DMS 273 treated with DMSO at 0.1 percent for 48 hours (cell line): ENCODE data around the gene CSRP1.
"Not testable (repeated sequence)": the region's sequence is repeated elsewhere in the genome, so short reads cannot be mapped to it uniquely, and the experiment has no call there.

Experiments
- DNase-seq: peaks from one replicate; lab custom pipeline; 2025; lab: John Stamatoyannopoulos, UW

Gene CSRP1

DNA sequence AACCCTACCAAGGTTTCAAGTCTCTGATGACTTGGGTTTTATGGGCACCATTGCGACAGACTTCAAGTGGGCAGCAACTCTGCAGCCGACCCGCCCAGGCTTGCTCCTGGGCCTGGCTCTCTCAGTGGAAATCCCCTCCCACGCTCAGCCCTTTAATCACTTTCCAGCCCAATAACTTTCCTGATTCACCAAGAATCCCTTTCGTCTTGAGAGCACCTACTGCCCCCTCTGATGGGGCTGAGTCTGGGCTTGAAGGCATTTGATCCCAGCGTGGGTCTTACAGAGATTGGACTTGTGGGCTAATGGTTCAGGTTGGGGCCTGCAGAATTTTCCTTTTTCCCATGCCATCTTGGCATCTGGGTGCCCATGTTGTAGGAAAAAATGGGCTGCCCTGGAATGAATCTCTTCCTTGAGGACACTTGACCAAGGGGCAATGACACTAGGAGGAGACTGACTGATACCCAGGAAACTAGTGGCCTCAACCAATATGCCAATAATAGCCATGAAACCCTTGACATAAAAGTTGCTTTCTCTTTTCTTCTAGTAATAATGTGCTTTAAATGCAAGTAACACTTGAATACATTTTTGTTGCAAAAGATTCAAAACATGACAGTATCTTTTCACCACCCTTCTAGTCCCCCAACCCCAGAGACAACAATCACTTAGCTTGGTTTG, 30.1 kb downstream of the CSRP1 start:
- DNase-seq: no peak

DNA sequence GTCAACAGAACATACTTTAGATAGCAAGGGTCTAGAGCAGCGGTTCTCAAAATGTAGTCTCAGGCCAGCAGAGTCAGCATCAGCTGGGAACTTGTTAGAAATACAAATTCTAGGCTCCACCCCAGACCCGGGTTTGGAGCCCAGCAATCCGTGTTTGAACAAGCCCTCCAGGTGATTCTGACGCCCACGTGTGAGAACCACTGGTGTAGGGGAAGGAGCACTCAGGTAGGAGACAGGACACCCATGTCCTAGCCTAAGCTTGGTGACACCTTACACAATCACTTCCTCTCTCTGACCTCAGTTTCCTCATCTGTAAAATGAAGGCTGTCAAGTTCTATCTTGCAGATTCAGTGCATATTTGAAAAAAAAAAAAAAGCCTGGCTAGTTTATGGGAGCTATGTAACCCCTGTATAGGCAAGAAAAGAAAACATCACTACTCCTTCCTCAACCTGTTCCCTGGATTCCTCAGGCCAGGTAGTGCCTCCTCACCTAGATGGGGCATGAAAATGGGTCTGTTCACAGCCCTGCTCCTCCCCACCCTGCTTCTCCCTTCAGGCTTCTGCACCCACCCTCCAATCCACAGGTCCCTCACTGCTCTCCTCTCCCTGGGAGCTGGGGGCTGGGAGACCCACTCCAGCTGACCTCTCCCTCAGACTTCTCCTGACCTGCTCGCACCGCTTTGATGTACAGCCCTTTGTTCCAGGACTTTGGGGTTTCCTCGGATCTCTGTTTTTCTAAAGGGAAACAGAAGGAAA, 30.8 kb downstream of the CSRP1 start:
- no peak for DNase-seq

DNA sequence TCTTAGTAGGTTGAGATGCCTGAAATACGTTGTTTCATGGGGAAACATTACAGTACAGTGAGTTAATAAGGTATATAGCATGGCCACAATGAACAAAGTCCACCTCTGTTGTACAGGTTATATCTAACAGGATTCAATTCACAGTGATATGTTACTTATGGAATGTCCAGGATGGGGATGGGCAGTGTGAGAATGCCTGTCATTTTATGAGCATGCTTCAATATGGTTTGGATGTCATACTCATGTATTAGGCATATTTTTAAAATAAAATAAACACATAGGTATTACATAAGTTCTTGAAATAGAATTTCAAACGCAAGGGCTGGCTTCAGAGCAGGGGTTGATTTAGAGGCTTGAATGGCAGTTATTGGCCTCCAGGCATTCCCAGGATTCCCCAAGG, 31.8 kb downstream of the CSRP1 start:
- no peak for DNase-seq

DNA sequence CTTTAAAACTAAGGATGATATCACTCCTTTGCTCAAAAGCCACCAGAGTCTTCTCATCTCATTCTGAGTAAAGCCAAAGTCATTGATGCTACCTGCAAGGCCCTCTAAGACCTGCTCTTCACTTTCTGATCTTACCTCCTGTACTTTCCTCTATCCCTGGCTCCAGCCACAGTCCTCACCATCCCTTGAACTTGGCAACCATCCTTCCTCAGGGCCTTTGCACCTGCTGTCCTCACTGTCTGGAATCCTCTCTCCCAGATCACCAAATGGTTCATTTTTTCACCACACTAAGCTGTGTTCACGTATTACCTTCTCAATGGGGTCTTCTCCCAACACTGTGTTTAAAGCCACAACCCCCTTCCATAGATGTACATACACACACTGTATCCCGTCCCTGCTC, 33.6 kb downstream of the CSRP1 start:
- no peak for DNase-seq

DNA sequence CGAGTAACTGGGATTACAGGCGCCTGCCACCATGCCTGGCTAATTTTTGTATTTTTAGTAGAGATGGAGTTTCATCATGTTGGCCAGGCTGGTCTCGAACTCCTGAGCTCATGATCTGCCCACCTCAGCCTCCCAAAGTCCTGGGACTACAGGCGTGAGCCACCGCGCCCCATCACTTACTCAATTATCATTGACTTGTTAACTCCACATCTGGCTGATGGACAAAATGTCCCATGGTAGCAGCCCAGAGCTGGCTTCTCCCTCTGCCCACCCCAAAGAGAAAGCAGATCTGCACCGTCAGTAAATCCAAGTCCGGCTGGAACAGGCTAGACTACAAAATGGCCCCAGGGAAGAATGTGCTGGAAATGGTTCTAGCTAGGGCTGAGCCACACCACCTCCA, 34.6 kb downstream of the CSRP1 start:
- DNase-seq: not testable (repeated sequence)

DNA sequence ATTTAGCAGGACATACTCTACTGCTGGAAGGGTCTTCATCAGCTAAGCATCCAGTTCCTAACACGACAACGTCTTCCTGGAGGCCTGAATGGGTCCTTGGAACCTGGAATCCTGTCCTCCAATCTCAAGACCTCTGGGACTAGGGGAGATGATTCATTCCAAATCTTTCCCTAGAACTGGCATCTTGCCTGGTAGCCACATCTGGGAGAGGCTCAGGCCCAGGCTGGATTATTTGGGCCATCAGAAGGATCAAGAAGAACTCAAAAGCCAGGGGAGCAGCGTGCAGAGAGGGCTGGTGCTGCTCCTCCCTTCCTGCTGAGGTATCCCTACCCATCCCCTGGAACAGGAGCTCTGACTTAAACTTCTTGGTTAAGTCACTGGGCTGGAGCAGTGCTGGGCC, 35.2 kb downstream of the CSRP1 start:
- DNase-seq: no peak

DNA sequence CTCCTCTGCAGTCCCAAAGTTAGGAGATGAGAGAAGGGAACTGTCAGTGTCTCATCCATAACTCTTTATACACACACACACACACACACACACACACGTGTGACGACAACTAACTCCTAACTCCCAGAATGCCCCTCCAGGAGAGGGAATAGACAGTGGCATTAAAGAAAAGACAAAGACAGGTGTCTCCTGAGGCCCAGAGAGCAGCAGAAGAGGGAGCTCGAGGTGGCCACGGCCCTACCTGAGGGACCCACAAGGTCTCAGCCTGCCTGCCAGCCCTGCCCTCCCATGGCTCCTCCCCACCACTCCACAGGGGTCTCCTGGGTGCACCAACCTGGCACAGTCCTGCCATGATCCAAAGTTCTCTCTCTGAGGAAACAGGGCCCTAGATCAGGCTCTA, 36.3 kb downstream of the CSRP1 start:
- DNase-seq: no peak

DNA sequence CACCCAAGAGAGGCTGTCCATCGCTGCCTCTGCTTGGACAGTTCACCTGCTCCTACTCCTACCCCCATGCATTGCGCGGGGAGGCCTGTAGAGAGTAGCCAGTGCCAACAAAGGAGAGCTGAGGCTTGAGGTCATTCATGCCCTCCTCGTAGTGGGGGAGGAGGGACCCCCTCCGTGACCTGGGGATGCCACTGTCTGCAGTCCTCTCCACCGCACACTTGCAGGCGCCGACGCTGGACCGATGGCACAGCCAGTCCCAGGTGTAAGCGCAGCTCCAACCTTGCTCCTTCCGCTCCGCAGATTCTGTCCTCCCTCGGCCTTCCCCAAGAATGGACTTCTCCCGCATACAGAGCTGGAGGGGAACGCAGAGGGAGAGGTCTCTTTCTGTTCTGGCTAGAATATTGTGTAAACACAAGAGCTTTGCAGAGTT, 37.3 kb downstream of the CSRP1 start:
- DNase-seq: no peak

DNA sequence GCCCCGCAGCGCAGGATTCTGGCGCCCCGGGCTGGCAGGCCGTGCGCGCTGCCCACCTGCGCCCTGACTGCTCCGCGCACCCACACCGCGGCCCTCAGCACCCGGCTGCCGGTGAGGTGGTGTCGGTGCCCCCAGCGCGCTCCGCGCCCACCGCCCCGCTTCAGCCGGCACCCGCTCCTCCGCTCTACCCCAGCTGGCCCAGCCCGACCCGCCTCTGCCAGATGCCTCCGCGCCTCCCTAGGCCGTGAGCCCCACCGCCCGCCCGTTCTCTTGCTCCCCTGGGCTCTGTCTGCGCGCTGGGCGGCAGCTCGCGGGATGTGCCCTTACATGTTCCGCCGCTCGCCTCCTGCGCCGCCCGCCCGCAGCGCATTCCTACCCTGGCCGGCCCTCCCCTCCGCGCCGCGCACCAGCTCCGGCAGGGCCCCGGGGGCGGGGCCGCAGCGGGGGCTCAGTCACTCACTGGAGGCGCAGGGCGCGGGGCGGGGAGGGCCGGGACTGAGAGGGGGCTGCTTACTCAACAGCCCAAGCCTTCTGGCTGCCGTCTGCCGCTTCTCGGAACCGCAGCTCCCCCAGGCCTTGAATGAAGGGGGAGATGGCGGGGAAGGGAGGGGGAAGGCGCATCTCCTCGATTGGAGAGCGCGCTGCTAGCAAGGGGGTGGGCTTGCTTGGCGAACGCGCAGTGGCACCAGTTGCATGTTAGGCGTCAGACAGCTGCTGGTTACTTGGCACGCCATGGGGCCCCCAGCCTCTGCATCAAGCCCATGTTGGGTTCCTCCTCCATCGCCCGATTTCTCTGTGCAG, 37.9 kb downstream of the CSRP1 start, which contains the start of gene PHLDA3:
Gene PHLDA3 (minus strand): TSS at position 345 of the 801 bp plus-strand sequence. CDS start 402 bp downstream, outside the sequence.
- DNase-seq: peak; percentile 59

DNA sequence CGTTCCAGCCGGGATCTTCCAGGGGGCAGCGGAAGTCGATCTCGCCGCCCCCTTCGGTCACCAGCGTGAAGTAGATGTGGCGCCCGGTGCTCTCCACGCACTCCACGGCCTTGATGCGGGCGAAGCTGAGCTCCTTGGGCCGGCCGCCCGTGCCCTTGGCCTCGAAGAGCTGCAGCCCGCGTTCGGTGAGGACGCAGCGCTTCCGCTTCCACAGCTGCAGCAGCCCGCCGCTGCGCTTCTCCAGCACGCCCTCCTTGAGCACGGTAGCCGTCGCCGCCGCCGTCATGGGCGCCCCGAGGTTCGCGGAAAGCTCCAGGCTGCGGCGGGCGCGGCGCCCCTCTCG, 38.5 kb downstream of the CSRP1 start:
- no peak for DNase-seq

DNA sequence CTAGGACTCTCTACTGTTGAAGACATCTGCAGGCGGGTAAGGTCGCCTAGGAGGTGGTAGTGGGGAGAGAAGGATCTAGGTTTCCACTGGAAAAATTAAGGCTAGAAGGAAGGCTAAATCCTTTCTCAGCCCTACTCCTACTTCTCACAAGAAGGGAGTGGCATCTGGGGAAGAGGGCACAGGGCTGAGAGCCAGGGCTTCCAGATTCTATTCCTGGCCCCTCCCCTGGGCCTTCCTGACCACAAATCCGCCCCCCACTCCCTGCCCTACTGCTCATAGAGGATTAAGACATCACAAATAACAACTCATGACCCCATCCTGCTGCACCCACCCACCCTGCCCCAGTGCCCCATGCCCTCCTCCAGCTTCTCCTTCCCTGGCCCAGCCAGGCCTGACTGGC, 40.4 kb downstream of the CSRP1 start:
- DNase-seq: no peak

DNA sequence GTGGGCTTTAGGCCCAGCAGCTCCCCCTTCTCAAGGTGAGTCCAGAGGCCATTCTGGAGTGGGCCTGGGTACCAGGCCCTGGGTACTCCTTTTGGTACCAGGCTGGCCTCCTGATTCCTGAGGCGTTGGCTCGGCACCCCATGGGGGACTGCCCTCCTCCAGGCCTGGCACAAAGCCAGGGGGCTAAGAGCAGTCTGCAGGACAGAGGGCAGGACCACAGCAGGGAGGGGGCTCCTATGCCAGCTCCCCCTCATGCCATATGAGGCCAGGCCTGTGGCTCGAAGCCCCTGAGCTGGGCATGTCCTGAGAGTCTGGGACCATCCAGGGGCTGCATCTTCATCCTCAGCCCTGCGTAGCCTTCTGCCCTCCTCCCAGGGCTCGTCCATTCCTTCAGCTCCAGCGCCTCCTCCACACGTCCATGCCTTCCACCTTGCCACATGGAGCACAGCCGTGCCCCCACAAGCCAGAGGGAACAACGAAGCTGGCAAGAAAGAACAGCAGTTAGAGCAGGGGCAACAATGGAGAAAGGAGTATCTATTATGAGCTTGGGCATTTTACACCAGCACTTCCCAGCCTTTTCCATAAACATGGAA, 41.1 kb downstream of the CSRP1 start:
- DNase-seq: no peak

DNA sequence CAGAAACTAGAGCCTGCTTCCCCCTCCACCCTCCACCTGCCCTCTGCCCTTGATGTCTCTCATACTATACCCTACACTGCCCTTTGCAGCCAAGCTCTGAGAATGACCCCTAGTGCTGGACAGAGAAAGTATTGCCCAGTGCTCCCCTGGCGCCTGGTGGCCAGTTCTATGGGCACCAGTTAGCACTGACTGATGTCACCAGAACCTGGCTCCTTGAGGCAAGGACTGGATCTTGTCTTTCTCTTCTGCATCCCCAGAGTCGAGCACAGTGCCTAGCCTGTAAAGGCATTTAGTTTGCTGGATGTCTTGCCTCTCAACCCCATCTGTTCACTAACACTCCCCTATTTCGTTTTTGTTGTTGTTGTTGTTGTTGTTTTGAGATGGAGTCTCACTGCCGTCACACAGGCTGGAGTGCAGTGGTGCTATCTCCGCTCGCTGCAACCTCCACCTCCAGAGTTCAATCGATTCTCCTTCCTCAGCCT, 43.8 kb downstream of the CSRP1 start:
- DNase-seq: no peak

DNA sequence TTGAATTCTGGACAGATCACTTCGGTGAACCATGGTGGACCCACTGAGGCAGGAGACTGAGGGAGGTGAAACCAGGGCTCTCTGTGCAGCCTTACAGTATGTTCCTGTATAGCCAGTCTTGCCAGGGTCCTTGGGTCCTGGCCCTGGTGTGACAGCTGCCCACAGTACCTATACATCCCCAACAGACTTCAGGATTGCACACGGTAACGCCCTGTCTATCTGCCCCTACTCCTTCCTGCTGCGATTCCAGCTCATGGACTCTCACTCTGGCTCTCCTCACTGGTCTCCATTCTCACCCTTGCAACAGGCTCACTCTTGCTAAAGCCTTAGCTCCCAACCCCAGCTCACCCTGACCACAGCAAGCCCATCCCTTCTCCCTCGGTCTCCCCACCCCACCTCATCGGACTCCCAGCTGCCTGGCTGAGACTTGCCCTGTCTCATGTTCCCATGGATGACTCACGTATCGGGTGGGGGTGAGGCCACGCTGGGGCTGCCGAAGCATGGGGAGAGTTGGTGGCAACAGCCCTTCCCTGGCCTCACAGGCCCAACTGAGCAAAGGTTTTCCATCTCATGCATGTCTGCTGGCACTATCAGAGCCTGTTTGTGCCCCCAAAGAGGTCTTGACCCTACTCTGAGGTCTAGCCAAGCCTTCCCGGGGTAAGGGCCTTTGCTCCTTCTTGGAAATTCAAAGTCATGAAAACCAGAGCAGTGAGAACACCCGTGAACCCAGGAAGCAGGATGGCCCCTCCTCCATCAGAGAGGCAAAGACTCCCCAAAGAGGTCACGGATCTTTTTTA, 45.1 kb downstream of the CSRP1 start:
- DNase-seq: no peak

DNA sequence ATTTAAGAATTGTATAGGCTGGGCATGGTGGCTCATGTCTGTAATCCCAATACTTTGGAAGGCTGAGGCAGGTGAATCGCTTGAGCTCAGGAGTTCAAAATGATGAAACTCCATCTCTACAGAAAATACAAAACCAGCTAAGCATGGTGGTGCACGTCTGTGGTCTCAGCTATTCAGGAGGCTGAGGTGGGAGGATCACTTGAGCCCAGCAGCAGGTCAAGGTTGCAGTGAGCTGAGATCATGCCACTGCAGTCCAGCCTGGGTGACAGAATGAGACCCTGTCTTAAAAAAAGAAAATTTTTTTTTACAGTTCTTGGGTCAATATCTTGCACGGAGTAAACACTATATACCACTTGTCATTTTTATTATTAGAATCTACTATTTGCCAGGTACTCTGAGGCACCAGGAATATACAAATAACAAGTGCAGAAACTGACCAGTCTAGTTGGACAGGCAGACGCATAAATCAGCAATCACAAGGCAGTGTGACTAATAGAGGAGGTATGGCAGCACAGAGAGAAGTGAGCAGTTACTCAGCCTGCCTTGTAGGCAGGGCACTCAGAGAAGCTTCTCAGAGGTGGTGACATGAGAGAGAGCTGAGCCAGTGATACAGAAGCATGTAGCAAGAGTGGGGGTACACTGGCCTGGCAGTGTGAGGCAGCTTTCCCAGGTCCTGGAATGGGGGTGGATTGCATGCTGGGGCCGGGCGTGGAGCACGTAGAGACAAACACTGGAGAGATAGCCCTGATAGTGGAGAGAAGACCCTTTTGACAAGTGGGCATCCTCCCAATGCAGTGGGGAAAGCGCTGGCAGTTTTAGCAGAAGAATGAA, 45.9 kb downstream of the CSRP1 start:
- no peak for DNase-seq

DNA sequence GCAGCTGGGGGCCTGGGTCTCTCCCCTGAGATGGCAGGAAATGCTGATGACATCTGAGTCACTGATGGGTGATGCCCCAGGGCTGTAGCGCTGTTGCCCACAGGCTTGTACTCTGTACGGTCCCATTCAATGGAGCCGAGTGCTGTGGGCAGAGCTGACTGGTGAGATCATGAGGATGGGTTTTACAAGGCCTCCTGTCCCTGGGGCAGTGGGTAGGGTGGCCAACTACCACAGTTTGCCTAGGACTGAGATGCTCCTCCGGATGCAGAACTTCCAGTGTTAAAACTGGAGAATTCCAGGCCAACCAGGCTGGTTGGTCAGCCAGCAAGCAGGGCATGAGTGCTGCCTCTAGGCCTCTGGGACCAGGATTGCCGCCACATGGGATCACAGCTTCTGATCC, 47.1 kb downstream of the CSRP1 start:
- DNase-seq: no peak

DNA sequence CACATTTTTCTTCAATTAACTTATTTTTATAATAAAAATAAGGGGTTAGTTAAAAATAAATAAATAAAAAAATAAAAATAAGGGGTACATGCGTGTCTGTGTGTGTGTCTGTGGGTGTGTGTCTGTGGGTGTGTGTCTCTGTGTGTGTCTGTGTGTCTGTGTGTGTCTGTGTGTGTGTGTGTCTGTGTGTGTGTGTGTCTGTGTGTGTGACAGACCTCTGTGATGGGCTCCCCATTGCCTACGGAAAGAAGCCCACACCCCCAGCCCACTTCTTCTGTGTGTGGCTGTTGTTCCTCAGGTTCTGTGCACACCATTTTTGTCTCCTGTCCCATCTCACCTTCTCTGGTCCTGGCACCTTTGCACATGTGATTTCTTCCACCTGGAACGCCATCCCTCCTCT, 47.9 kb downstream of the CSRP1 start:
- no peak for DNase-seq

DNA sequence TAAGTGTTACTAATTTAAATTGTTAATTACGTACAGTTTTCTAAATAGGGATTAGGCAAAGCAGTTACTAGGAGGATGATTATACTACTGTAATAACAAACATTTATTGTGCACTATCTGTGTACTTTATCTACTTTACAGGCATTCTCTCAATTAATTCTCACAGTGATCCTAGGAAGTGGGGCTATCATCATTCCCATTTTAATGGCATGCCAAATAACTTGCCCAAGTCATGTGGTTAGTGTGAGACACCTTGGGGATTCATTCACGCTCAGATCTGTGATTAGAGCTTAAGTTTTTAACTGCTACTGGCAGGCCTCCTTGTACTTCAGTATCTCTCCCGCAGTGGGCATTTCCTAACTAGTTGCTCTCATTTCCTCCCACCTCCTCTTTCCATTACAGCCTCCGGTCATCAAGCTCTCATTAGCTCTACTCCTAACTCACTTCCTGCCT, 49.4 kb downstream of the CSRP1 start:
- DNase-seq: no peak

DNA sequence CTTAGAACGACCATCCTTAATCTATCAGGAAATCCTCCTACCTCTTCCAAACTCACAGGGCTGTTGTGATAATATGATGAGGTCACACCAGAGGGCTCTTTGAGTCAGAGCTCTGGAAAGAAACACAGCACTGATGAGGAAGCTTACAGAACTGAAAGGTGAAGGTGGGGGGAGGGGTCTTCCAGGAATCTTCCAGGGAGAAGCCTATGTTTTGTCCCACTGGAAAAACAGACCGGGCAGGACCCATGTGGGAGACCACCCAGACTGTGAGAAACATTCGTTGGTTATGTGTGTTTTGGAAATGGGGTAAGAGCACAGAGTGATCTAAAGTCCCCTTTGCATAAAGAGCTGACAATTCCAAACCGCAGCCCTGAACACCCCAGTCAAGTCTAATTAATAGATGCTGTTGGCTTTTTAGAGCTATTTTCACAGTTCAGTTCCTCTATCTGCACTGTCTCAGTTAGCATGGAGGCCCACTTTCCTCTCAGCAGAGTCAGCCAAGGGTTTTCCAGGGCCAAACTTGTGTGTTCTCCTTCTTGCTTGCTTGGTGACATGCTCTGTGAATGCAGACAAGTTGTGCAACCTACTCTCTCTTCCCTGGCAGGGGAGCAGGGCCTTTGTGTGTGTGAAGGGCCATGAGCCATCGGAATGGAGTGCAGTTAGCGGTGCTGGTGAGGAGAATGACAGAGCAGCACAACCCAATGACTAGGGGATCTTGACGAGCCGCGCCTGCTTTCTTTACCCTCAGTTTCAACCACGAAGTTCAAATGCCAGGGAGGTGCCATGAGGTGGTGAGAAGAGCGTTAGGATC, 50.2 kb downstream of the CSRP1 start:
- DNase-seq: no peak

DNA sequence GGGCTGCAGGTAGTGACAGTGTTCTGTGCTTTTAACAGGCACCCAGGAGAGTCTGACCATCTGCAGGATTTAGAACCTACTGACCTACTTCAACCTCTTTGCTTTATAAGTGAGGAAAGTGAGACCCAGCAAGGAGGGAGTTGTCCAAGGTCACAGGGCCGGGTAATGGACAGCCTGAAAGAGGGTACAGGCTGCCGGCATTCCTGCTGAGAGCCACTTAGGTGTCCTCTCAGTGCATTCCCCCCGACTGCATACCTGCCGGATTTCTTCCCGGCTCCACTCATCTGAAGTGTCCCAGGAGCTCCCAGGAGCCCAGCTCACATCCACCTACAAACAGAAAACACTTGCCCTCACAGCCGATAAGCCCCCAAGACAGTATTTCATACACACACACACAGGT, 51.8 kb downstream of the CSRP1 start:
- DNase-seq: no peak
